HUES64 (cell line): ENCODE results near the gene P2RY1.
"Not testable (repeated sequence)": the region's sequence is repeated elsewhere in the genome, so short reads cannot be mapped to it uniquely, and the experiment has no call there.

ENCODE experiments used
- H3K27ac ChIP-seq: 2 replicates; pipeline ENCODE4 v1.7.0; 2013; ENCODE audit warnings: low read depth, low read length, inconsistent platforms
- H3K27me3 ChIP-seq: 2 replicates; pipeline ENCODE4 v1.6.1; 2013; ENCODE audit warnings: mild to moderate bottlenecking, low read length; ENCODE audit not compliant: insufficient read depth
- H3K36me3 ChIP-seq: 2 replicates; pipeline ENCODE4 v1.6.1; 2013; ENCODE audit warnings: mild to moderate bottlenecking, low read length; ENCODE audit not compliant: insufficient read depth
- H3K4me1 ChIP-seq: 2 replicates; pipeline ENCODE4 v1.6.1; 2013; ENCODE audit warnings: mild to moderate bottlenecking, low read length, moderate library complexity; ENCODE audit not compliant: insufficient read depth
- H3K4me3 ChIP-seq: 2 replicates; pipeline ENCODE4 v1.5.1; 2013; ENCODE audit warnings: mild to moderate bottlenecking, low read length, moderate library complexity
- H3K9ac ChIP-seq: 2 replicates; pipeline ENCODE4 v1.6.1; 2013; ENCODE audit warnings: mild to moderate bottlenecking, low read depth, low read length
- H3K9me3 ChIP-seq: 2 replicates; pipeline ENCODE4 v1.6.1; 2013; ENCODE audit warnings: low read depth, low read length; ENCODE audit not compliant: insufficient read depth
- WGBS: fragments of 150-250, 120-280 bp; methylation state at CpG from one replicate; pipeline ENCODE4 v1.1.7; 2013; ENCODE audit warnings: missing lambda C conversion rate; 5-methylcytosine and 5-hydroxymethylcytosine counted together

Gene P2RY1

GRCh38 chr3:152839511-152839910, 4.6 kb downstream of the P2RY1 start:
- peaks cover 25% of the 10 kb centered on the region for H3K27me3 ChIP-seq
- no peaks in the 10 kb centered on the region for H3K9me3 ChIP-seq
- H3K9ac ChIP-seq: no peak overlapping the region
- H3K36me3 ChIP-seq: peaks cover 8% of the 10 kb centered on the region; the same call in 1 of the 2 replicates
- no peak overlapping the region for H3K27ac ChIP-seq
- H3K4me3 ChIP-seq: no peak overlapping the region
- WGBS: 92% methylated on average over 1 of the region's 1 CpG
- peaks cover 12% of the 10 kb centered on the region; the same call in 1 of the 2 replicates for H3K4me1 ChIP-seq

DNA sequence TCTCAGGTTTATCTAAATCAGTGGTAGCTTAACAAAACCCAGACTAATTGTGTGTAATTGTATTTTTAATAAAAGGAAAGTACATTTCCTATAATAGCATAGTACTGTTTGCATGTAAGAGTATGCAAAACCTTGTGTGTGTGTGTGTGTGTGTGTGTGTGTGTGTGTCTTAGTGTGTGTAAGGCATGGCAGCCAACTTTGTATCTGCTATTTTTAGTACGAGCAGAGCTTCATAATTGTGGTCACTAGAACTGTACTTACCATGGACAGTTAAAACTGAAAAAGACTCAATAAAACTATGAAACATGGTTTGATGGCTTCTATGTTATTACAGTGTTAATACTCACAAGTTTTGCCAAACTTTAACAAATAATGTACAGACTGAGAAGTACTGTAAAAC, 6.2 kb downstream of the P2RY1 start:
- H3K4me3 ChIP-seq: no peak overlapping the region
- H3K27me3 ChIP-seq: peaks cover 17% of the 10 kb centered on the region
- H3K9me3 ChIP-seq: no peaks in the 10 kb centered on the region
- 90% methylated on average over 1 of the region's 1 CpG for WGBS
- H3K4me1 ChIP-seq: peaks cover 10% of the 10 kb centered on the region; the same call in 1 of the 2 replicates
- no peak overlapping the region for H3K27ac ChIP-seq
- no peak overlapping the region for H3K9ac ChIP-seq
- peaks cover 8% of the 10 kb centered on the region; the same call in 1 of the 2 replicates for H3K36me3 ChIP-seq

GRCh38 chr3:152842413-152842812, 7.5 kb downstream of the P2RY1 start:
- H3K4me3 ChIP-seq: no peak overlapping the region
- H3K27me3 ChIP-seq: peaks cover 5% of the 10 kb centered on the region; the same call in 1 of the 2 replicates
- no peaks in the 10 kb centered on the region for H3K4me1 ChIP-seq
- no peak overlapping the region for H3K9ac ChIP-seq
- no peak overlapping the region for H3K27ac ChIP-seq
- peaks cover 9% of the 10 kb centered on the region for H3K9me3 ChIP-seq
- H3K36me3 ChIP-seq: peaks cover 6% of the 10 kb centered on the region; the same call in 1 of the 2 replicates

GRCh38 chr3:152843955-152844354, 9.0 kb downstream of the P2RY1 start:
- H3K4me3 ChIP-seq: no peak overlapping the region
- no peak overlapping the region for H3K27ac ChIP-seq
- H3K9me3 ChIP-seq: peaks cover 23% of the 10 kb centered on the region
- H3K4me1 ChIP-seq: no peaks in the 10 kb centered on the region
- no peaks in the 10 kb centered on the region for H3K27me3 ChIP-seq
- H3K9ac ChIP-seq: no peak overlapping the region
- peaks cover 5% of the 10 kb centered on the region; the same call in 1 of the 2 replicates for H3K36me3 ChIP-seq

DNA sequence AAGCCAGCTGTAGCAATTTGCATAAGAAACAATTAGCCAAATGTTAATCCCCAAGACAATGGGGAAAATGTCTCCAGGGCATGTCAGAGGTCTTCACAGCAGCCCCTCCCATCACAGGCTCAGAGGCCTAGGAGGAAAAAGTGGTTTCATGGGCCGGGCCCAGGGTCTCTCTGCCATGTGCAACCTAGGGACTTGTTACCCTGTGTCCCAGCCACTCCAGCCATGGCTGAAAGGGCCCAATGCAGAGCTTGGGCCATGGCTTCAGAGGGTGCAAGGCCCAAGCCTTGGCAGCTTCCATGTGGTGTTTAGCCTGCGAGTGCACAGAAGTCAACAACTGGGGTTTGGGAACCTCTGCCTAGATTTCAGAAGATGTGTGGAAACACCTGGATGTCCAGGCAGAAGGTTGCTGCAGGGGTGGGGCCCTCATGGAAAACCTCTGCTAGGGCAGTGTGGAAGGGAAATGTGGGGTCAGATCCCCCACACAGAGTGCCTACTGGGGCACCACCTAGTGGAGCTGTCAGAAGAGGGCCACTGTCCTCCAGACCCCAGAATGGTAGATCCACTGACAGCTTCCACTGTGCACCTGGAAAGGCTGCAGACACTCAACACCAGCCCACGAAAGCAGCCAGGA, 11.8 kb downstream of the P2RY1 start:
- H3K9ac ChIP-seq: not testable (repeated sequence)

GRCh38 chr3:152847599-152847998, 12.7 kb downstream of the P2RY1 start:
- H3K4me1 ChIP-seq, H3K4me3 ChIP-seq, H3K9ac ChIP-seq, H3K36me3 ChIP-seq, H3K27ac ChIP-seq, H3K27me3 ChIP-seq: not testable (repeated sequence)
- peaks cover 28% of the 10 kb centered on the region for H3K9me3 ChIP-seq
- 94% methylated on average over 1 of the region's 1 CpG for WGBS

More for the DNA sequence above, 11.8 kb downstream of the P2RY1 start:
- not testable (repeated sequence) for H3K27ac ChIP-seq, H3K36me3 ChIP-seq, H3K4me1 ChIP-seq, H3K27me3 ChIP-seq, H3K4me3 ChIP-seq
- H3K9me3 ChIP-seq: peaks cover 28% of the 10 kb centered on the region
- WGBS: 94% methylated on average over 3 of the region's 3 CpGs

- Histone ChIP-seq H3K4me3 (no peak overlapping the region), H3K9me3 (peaks cover 28% of the 10 kb centered on the region), H3K9ac (no peak overlapping the region), H3K36me3 (no peaks in the 10 kb centered on the region), H3K4me1 (no peaks in the 10 kb centered on the region), H3K27me3 (no peaks in the 10 kb centered on the region), H3K27ac (no peak overlapping the region)
- 94% methylated on average over 2 of the region's 2 CpGs for WGBS
These were observed 15.2 kb downstream of the P2RY1 start for GRCh38 chr3:152849996-152850578.

DNA sequence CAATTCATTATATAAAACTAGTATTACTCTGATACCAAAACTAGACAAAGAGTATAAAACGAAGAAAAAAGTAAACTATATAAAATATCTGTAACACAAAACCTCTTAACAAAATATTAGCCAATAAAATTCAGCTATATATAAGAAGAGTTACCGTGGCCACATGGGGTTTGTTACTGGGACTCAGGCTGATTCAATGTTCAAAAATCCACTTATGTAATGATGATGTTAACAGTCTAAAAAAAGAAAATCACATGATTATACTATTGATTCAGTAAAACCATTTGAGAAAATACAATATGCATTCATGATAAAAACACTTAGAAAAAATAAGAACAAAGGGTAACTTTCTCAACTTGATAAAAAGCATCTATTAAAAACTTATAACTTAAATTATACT, 18.3 kb downstream of the P2RY1 start:
- no peaks in the 10 kb centered on the region for H3K36me3 ChIP-seq
- peaks cover 11% of the 10 kb centered on the region; the same call in 1 of the 2 replicates for H3K9me3 ChIP-seq
- H3K27me3 ChIP-seq: no peaks in the 10 kb centered on the region
- H3K9ac ChIP-seq: no peak overlapping the region
- no peak overlapping the region for H3K4me3 ChIP-seq
- no peaks in the 10 kb centered on the region for H3K4me1 ChIP-seq
- no peak overlapping the region for H3K27ac ChIP-seq
- WGBS: 100% methylated on average over 1 of the region's 2 CpGs

DNA sequence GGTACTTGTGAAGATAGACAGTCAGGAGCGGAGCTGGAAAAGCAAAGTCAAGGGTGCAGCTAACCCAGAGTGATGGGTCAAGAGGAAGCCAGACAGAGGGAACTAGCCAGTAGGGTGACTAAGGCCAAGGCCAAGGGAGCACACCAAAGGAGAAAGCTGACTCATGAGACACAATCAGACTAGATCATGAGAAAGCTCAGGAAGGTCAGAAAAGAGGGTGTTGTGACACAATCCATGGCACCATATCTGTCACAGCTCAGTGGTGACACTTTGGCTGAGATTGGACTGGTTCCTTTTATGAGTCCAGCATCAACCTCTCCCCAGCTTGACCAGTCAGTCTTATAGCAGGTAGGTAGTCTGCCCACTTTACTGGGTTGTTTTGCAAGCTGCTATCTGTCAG, 22.2 kb downstream of the P2RY1 start:
- WGBS: 93% methylated on average over 1 of the region's 1 CpG
- H3K27ac ChIP-seq: no peak overlapping the region

GRCh38 chr3:152858170-152858800, 23.4 kb downstream of the P2RY1 start:
- H3K27ac ChIP-seq: no peak overlapping the region
- H3K36me3 ChIP-seq: no peaks in the 10 kb centered on the region
- no peaks in the 10 kb centered on the region; the same call in 1 of the 2 replicates for H3K4me1 ChIP-seq
- no peak overlapping the region for H3K9ac ChIP-seq
- 89% methylated on average over 2 of the region's 4 CpGs for WGBS
- H3K9me3 ChIP-seq: no peaks in the 10 kb centered on the region
- H3K27me3 ChIP-seq: no peaks in the 10 kb centered on the region
- no peak overlapping the region for H3K4me3 ChIP-seq

More for the DNA sequence above, 22.2 kb downstream of the P2RY1 start:
- Histone ChIP-seq H3K27me3 (no peaks in the 10 kb centered on the region), H3K36me3 (no peaks in the 10 kb centered on the region), H3K4me1 (no peaks in the 10 kb centered on the region), H3K9ac (no peak overlapping the region), H3K4me3 (no peak overlapping the region), H3K9me3 (no peaks in the 10 kb centered on the region)

- H3K36me3 ChIP-seq: no peaks in the 10 kb centered on the region
- no peaks in the 10 kb centered on the region for H3K27me3 ChIP-seq
- no peak overlapping the region for H3K9ac ChIP-seq
- no peaks in the 10 kb centered on the region for H3K9me3 ChIP-seq
- H3K27ac ChIP-seq: no peak overlapping the region
- 100% methylated on average over 1 of the region's 1 CpG for WGBS
- H3K4me3 ChIP-seq: no peak overlapping the region
- no peaks in the 10 kb centered on the region; the same call in 1 of the 2 replicates for H3K4me1 ChIP-seq
These were observed 25.8 kb downstream of the P2RY1 start for GRCh38 chr3:152860736-152861135.
